Colonic mucosa (tissue), 4 donors: Measurements from ENCODE around the gene ACO2. TPM values are rescaled to one million over a fixed set of nuclear protein-coding genes. Genes with fewer than 3 reads are reported as not detected.

Experiments used
- DNase-seq: peaks from one replicate; pipeline ENCODE4 v3.0.0-alpha.2; 2020
- H3K27ac ChIP-seq: fragments of 200-600 bp; one replicate; pipeline ENCODE4 v1.8.0; 2021
- H3K27me3 ChIP-seq: fragments of 200-600 bp; one replicate; pipeline ENCODE4 v1.8.0; 2021
- H3K36me3 ChIP-seq: fragments of 200-600 bp; one replicate; pipeline ENCODE4 v1.8.0; 2021
- H3K4me1 ChIP-seq: fragments of 200-600 bp; one replicate; pipeline ENCODE4 v1.8.0; 2021; ENCODE audit warnings: mild to moderate bottlenecking
- H3K4me3 ChIP-seq: fragments of 200-600 bp; one replicate; pipeline ENCODE4 v1.8.0; 2021
- H3K9ac ChIP-seq, 2 donors: one replicate each; pipeline ENCODE4 v1.7.0; 2013; ENCODE audit warnings: control low read depth in 2 of 2, low read depth in 2 of 2, low read length in 2 of 2
- H3K9me3 ChIP-seq: fragments of 200-600 bp; one replicate; pipeline ENCODE4 v1.8.0; 2021
- CTCF ChIP-seq: fragments of 200-600 bp; IDR thresholded peaks from one replicate; pipeline ENCODE4 v1.8.0; 2022; ENCODE audit warnings: antibody characterized with exemption, mild to moderate bottlenecking
- intact Hi-C: fragments of 100-400 bp; cut with DNase I; formaldehyde crosslinking; loops from one replicate; pipeline ENCODE4 v1.14.1; 2022
- total RNA-seq, 2 donors: library from RNA; stranded (reverse); fragmentation: NEBNext Ultra II Directional in 1 of 2; extraction: Animal tissue kit (Norgen Biotek cat#: 25700) in 1 of 2; gene quantifications; one replicate each; pipeline ENCODE4 v1.2.1, GENCODE V29; 2021
- donor health status: healthy.
- donor health status: DM: no; HTN: no; CAD: no.
- donor health status: DM: no; HTN: no; CAD: no.

The ACO2 gene
- total RNA-seq, 2 donors from 2014 or later, result 254 to 268 TPM

GRCh38 chr22:41538583-41538982 is 69.7 kb downstream of the ACO2 start:
- no peak overlapping the region for H3K4me3 ChIP-seq
- TF ChIP-seq CTCF, result no peak
- no peaks in the 10 kb centered on the region for H3K4me1 ChIP-seq
- no peaks in the 10 kb centered on the region for H3K9me3 ChIP-seq
- no peak overlapping the region for H3K9ac ChIP-seq
- no peak for DNase-seq
- no peaks in the 10 kb centered on the region for H3K36me3 ChIP-seq
- H3K27me3 ChIP-seq, result no peaks in the 10 kb centered on the region
- H3K27ac ChIP-seq, result no peak overlapping the region
- intact Hi-C loops, result no loop called here

GRCh38 chr22:41539146-41540005 is 70.5 kb downstream of the ACO2 start:
- Histone ChIP-seq H3K27me3 (no peaks in the 10 kb centered on the region), H3K4me3 (no peak overlapping the region), H3K27ac (no peak overlapping the region), H3K9me3 (no peaks in the 10 kb centered on the region), H3K4me1 (no peaks in the 10 kb centered on the region), H3K36me3 (no peaks in the 10 kb centered on the region), H3K9ac (no peak overlapping the region)
- no peak for TF ChIP-seq CTCF
- no peak for DNase-seq
- intact Hi-C loops, result loop anchor here (5.0 kb wide), 1 partner anchor 58 kb away; no protein-coding TSS in a partner anchor

GRCh38 chr22:41540006-41540315 is 71.0 kb downstream of the ACO2 start:
- DNase-seq, result no peak
- no peaks in the 10 kb centered on the region for H3K9me3 ChIP-seq
- no peak for TF ChIP-seq CTCF
- no peaks in the 10 kb centered on the region for H3K27me3 ChIP-seq
- intact Hi-C loops, result loop anchor here (5.0 kb wide), 1 partner anchor 57 kb away; no protein-coding TSS in a partner anchor
- no peak overlapping the region for H3K9ac ChIP-seq
- no peak overlapping the region for H3K4me3 ChIP-seq
- no peak overlapping the region for H3K27ac ChIP-seq
- H3K4me1 ChIP-seq, result no peaks in the 10 kb centered on the region
- H3K36me3 ChIP-seq, result no peaks in the 10 kb centered on the region

GRCh38 chr22:41540365-41540764 is 71.4 kb downstream of the ACO2 start:
- Histone ChIP-seq H3K9me3 (no peaks in the 10 kb centered on the region), H3K4me1 (no peaks in the 10 kb centered on the region), H3K27ac (no peak overlapping the region), H3K9ac (no peak overlapping the region), H3K36me3 (no peaks in the 10 kb centered on the region), H3K27me3 (no peaks in the 10 kb centered on the region), H3K4me3 (no peak overlapping the region)
- intact Hi-C loops, result loop anchor here (5.0 kb wide), 1 partner anchor 57 kb away; no protein-coding TSS in a partner anchor
- no peak for DNase-seq
- no peak for TF ChIP-seq CTCF

- no peak overlapping the region for H3K27ac ChIP-seq
- TF ChIP-seq CTCF, result no peak
- intact Hi-C loops, result loop anchor here (5.0 kb wide), 1 partner anchor 56 kb away; no protein-coding TSS in a partner anchor
- H3K36me3 ChIP-seq, result no peaks in the 10 kb centered on the region
- no peak overlapping the region for H3K4me3 ChIP-seq
- no peaks in the 10 kb centered on the region for H3K4me1 ChIP-seq
- no peak overlapping the region for H3K9ac ChIP-seq
- H3K27me3 ChIP-seq, result no peaks in the 10 kb centered on the region
- DNase-seq, result no peak
- no peaks in the 10 kb centered on the region for H3K9me3 ChIP-seq
Observed at GRCh38 chr22:41541484-41541883, 72.6 kb downstream of the ACO2 start.
